NOMO-1 (cell line): ENCODE measurements around the gene ADGRL1.
"Not testable (repeated sequence)": the region's sequence is repeated elsewhere in the genome, so short reads cannot be mapped to it uniquely, and the experiment has no call there.

Source experiments
- DNase-seq, 2 experiments: peaks; one replicate each; lab custom pipeline; 2025; ENCODE audit not compliant: unreplicated experiment in 2 of 2; lab: John Stamatoyannopoulos, UW

The ADGRL1 gene

DNA sequence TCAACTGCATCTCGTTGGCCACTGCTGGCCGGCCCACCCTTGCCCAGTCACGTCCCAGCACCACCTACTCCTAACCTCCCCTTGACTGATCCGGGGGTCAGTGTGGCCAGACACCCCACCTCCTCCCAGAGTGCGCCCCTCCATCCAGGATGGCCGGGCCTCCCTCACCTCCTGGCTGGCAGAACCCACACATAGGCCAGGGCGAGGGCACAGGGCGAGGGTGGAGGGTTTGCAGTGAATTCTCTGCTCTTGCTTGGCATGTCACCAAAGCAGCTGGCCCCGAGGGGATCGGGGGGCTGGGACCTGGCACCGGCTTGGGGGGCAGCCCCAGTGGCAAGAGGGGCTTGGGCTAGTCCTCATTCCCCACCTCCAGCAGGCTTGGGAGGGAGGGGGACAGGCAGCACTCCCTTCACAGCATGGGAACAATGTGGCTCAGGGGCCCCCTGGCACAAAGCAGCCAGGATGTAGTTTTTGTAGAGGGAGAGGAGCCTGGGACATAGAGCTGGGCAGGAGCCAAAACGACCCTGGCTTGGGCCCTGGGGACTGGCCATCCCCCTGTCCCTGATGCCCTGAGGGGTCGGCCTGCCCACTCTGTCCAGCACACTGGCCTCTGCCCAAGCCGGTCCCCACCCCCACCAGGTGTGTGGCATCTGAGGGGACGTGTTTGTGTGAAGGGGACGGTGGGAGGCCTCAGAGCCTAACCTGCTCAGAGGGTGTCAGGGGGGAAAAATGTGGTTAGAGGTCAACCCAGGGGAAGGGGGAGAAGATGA lies 41.1 kb downstream of the ADGRL1 start:
- no peak for DNase-seq

DNA sequence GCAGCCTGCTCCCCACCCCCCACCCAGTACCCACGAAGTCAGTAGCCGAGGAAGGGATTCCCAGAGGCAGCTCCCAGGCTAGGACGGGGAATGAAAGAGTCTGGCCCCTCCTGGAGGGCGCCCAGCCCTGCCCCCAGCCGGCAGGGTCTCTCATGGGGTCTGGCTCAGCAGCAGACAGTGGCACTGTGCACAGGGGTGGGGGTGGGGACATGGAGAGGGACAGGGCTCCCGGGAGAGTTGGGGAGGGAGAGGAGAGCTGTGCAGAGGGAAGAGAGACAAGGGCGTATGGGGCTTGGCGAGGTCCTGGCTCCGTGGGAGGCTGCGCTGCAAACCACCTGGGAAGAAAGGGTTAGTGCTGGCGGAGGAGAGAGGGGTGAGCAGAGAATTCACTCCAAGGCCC lies 41.9 kb downstream of the ADGRL1 start:
- DNase-seq = no peak

DNA sequence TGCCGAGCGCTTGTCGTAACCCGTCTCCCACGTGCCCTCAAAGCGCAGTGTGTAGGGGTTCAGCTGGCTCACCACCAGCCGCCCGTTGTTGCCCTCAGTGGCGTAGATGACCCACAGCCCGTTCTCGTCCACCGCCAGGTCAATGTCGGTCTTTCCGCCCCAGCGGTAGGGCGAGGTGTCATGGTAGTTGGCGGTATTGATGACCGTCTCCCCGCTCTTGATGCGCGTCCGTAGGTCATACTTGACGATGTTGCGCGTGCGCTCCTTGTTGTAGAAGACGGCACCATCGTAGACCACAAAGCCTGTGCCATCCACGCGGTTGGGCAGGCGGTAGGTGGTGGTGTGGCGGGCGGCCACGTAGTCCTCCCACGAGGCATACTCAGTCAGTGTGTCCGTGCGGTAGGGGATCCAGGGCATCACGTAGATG lies 43.1 kb downstream of the ADGRL1 start:
- no peak for DNase-seq

DNA sequence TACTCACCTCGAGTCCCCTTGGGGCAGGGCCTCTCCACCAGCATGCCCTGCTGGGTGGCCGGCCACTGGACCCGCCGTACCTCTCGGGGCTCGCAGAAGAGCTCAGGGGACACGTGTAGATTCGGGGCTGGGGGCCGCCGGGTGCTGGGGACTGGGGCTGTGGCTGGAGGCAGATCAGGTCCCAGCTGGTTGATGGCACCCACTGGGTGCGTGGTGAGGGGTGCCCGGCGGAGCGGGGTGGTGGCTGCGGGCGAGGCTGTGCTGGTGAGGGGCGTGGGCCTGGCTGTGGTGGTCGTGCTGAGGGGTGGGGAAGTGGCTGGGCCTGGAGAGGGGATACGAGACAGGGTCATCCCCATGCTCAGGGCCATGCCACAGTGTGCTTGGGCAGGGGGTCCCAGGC lies 44.7 kb downstream of the ADGRL1 start:
- no peak for DNase-seq

DNA sequence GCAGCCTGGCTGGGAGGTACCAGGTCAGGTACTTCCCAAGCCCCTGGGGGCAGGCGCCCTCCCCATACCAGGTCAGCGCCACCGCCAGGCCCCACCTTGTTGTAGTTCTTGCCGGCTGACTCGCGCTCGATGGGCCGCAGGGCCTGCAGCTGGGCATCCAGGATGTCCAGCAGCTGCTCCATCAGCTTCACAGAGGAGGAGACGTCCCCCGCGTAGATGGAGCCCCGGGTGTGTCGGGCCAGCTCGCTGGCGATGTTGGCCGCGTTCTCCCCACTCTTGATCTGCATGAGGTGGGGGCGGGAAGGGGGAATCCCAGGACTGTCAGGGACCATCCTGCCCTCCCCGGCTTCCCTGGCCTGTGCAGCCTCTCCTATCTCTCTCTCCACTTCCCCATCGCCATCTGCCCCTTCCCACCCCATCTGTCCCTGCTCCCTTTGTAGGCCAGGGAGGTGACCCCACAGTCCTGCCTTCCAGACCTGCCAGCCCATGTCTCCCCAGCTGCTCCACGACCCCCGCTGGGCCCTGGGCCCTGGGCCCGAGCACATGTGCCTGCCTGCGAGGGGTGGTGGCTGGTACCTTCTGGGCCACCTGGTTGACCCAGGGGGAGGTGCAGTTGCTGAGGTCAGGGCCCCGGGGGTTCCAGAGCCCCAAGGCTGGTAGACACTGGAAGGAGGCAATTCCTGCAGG lies 45.8 kb downstream of the ADGRL1 start:
- no peak for DNase-seq

DNA sequence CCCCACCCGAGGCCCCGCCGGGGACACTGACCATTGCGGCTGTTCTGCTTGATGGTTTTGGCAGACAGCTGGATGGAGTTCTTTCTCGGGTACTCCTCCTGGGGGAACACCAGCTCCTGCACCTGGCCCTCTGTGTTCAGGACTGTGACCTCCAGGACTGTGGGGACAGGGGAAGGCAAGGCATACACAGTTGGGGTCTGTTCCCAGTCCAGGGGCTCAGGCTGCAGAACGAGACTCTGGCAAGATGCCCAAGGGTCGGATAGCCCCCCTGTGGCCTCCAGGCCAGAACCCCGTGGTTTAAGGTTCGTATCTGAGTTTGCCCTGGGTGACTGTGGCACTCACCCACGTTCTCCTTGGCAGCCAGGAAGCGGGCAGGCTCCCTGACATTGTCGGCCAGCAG lies 46.9 kb downstream of the ADGRL1 start:
- DNase-seq = no peak

DNA sequence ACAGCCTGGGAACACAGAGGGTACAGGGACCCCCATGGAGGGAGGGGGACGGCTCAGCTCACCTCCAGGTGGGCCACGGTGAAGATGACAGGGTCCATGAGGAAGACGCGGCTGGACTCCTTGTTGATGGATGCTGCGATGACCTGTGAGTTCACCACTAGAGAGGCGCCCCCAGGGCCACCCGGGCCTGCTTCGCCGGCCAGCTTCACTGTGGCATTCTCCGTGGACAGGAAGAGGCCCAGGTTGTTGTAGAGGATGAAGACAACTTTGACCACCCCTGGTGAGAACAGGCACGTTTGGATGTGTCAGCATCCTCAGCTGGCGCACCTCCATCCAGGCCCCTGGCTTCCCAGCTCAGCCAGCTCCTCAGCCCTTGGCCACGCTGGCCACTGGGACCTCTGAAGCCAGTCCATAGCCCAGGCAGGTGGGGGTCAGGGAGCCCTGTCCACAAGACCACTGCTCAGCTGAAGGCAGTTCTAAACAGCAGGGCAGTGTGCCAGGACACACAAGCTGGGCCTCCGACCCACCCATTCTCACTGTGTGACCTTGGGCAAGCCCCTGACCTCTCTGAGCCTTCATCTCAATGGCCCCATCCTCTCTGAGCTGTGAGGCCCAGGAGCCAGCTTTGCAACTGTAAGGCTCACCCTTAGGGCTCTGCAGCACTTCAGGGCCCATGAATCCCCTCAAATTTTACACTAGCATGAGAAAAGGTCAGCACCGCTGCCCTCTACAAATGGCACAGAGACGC lies 47.5 kb downstream of the ADGRL1 start:
- DNase-seq = no peak

DNA sequence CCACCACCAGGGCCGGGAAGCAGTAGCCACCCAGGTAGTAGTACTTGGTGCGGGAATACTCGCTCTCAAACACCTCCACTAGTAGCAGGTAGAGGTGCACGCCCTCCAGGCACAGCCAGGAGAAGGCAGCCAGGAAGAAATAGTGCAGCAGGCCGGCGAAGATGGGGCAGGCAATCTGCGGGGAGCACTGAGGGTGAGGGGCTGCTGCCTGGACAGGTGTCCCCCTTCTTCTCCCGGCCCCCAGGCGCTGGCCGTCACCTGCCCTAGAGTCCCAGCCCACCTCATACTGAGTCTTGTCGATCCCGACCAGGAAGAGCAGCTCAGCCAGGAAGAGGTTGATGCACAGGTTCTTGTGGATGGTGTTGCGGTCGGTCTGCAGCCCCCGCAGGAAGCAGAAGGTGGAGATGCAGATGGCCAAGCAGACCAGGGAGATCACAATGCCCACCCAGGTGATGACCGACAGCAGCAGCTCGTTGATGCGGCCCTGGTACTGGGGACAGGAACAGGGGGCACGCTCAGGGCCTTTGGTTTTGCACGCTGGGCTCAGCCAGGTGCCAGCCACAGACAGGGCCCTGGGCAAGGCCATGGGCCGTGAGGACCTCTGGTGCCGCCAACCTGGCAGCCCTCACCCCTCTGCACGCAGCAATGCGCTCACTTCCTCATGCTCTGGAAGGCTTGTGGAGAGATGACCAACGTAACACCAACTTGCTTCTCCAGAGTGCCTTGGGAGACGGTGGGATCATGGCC lies 48.8 kb downstream of the ADGRL1 start:
- no peak for DNase-seq

DNA sequence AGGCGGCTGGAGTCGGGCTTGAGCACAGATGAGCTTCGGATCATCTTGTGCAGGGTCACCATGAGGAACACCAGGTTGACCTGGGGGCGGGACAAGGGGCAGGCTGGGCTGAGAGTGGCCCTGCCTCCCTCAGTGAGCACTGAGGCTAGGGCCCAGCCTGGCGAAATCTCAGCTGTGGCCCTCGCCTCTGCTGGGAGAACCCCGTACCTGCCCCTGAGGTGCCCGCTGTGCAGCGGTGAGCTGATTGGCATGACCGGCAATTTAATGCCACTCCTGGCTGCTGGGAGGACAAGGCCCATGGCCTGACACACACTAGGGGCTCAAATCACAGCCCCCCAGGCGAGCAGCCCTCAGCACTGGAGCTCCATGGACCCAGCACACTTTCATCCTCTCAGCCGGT lies 49.8 kb downstream of the ADGRL1 start:
- DNase-seq = no peak

DNA sequence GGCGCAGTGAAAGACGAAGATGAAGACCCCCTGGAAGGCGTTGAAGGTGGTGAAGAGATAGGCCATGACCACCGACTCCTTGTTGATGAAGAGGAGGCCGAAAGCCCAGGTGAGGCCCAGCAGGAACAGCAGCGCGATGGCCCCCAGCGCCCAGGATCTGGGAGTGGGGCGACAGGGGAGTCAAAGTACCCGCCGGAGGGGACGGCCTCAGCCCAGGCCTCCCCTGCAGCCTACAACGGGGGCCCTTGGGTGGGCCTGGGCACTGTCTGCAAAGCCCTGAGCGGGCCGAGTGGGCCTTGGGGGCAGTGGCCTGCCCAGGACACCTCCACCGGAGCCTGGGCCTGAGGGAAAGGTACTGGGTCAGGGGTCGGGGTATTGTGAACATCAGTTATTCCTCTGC lies 50.6 kb downstream of the ADGRL1 start:
- no peak for DNase-seq

DNA sequence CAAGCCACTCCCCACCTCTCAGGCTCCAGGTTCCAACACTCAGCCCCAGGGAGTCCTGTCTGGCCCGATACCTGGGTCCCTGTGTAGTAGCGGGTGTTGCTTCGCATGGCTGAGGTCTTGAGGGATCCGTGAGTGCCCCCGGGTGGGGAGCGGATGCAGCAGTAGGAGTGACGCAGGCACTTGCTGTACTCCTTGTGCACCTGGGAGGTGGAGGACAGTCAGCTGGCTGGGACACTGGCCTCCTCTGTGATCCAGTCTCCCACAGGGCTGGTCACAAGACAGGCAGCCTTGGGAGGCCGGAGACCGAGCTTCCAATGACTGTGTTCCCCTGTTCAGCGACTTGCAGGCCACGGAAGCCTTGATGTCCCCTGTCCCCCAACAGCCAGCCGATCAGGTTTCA lies 53.3 kb downstream of the ADGRL1 start:
- DNase-seq = no peak

DNA sequence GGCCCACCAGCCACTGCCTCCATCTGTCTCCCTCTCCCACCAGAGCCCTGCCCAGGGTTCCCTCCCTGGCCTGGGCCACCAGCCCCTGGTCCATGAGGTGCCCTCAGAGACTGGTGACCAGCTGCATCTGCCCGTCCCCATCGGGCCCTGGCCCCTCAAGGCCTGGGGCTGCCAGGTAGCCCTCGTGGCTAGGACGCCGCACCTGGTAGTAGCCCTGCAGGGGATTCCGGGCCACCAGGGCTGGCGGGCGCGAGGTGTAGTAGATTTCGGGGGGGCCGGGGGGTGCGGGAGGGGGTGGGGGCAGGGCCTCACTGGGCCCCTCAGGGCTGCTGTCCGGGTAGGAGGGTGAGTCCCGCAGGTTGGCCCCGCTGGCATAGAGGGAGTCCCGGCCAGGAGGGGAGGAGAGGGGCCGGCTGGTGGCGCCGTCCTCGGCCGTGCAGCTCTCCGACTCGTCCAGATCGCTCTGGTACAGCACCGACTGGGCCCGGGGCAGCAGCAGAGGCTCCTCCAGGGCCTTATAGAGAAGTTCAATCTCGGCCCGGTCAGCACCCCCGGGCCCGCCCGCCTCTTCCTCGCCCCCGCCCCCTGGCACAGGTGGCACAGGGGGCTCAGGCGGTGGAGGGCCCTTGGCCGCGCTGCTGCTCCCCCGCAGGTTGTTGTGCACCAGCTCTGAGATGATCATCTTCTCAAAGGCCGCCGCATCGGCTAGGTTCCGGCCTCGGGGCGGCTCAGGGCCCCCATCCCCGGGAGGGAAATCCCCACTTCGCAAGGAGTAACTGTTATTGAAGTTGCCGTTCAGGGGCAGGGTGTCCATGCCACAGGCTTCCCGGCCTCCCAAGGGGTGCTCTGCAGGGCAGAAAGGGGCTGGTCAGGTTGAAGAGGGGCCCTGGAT lies 55.0 kb downstream of the ADGRL1 start:
- no peak for DNase-seq

DNA sequence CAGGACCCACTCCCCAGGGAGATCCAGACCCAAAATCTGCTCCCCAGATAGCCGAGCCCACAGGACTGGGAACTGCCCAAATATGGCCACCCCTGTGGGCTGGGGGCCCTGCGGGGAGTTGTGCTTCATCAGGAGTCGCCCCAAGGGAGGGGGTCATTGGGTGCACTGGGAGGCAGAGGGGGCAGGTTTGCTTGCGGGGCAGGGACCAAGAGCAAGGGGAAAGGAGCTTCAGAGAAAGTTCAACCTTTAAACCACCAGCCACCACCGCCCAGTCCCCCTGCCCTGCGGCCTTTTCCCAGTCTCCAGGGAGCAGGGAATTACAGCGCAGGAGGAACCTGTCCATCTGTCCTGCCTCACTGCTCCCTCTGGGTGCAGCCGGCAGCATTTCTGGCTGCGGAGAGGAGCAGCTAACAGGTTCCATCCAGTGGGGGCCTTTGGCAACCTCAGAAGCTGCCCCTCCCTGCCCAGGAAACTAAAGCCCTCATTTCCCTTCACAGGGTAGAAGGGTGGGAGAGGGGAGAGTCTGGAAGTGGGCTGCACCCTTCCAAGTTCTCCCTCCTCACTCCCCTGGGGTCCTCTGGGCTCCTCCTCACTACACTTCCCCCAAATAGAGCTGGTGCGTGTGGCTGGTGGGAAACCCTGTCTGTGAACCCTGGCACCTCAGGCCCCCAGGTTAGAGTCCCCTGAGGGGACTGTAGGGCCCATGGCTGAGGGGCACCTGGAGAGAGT lies 55.8 kb downstream of the ADGRL1 start:
- DNase-seq = no peak

DNA sequence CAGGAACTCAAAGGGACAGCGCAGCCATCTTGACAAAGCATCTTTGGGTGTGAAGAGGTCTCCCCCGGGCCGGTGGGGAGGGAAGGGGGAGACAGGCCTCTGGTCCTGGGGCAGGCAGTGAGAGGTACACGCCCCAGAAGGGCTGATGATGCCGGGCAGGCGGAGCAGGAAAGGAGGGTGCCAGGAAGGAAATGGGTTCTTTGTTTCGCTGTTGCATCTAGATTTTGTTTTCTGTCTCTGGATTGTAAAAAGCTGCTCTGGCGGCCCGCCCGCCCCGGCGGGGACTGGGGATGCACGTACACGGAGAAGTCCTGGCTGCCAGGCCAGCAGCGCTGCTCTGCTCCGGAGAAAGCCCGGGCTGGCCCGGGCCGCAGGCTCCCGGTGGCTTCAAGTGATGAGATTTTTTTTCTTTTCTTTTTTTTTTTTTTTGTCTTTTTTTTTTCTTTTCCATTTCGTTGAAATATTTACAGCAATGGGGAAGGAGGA lies 56.4 kb downstream of the ADGRL1 start:
- DNase-seq = no peak

DNA sequence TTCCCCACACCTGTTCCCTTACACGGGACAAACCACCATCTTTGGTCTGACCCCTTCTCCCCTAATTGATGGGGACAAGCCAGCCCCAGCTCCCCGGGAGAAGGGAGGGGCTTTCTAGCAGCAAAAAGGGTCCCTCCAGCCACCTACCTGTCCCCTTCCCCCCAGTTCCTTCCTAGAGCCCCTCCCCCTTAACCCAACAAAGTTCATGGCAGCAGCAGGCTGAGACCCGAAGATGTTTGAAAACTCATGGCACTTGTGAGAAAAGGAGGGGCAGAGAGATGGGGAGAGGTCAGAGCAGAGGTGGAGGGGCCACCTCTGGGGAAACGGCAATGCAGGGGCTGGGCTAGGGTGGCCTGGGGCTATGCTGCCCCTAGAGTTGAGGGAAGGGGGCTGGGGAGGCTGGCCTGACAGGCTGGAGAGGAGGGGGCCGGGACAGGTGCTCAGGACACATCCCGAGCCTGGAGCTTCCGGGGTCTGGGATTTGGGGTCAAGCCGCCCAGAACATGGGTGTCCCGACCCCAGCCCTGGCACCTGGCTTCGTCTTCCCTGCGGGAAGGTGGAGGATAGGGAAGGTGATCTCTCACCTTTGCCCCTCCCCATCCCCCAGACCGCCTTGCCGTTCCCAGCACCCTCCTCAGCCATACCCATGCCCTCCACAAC lies 57.1 kb downstream of the ADGRL1 start:
- DNase-seq = no peak

DNA sequence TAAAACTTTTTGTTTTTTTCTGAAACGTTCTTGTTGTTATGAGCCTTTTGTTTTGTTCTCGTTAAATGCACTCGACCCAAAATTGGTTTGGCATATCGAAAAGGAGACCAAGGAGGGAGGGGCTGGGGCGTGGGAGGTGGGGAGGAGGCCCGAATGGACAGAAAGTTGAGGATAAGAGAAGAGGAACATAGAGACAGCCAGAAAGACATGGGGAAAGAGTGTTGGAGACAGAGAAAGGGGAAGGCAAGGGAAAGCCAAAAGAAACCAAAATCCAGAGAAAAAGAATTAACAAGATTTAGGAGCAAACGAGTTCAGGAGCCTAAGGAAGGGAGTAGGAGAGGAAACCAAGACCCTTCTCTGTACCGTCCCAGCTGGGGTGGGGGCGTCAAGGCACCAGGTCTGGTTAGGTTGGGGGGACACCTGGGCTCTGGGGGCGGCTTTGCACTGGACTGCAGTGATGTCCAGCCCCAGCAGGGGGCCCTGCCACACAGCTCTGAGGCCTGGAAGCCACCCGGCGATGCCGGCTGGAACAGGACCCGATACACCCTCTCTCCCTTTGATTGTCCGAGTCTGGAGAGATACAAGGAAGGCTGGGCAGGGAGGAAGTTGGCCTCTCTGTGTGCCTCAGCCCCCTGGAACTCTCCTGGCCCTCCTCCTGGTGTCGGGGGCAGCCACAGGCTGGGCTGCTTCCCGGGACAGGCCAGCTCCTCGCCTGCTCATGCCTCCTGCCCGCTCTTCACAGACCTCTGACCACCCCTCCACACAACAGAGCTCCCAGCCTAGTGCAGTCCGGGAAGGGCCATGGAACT lies 58.0 kb downstream of the ADGRL1 start:
- DNase-seq = no peak

DNA sequence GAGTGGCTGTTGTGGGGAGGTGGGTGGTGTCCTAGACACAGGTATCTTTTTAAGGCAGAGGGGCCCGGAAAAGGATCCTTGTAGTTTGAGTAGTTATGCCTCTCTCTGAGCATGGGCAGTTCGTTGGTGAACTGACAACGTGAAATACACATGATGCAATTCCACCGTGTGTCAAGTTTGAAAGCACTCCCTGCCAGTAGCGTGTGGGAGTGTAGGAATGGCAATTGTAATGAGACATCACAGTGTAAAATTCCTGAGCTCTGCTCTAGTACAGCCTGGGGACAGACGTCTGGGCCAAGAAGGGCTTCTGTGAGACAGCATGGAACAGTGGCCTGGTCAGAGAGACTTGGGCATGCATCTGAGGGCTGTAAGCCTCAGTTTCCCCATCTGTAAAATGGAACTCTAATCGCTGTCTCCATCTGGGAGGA lies 59.2 kb downstream of the ADGRL1 start:
- DNase-seq = no peak

DNA sequence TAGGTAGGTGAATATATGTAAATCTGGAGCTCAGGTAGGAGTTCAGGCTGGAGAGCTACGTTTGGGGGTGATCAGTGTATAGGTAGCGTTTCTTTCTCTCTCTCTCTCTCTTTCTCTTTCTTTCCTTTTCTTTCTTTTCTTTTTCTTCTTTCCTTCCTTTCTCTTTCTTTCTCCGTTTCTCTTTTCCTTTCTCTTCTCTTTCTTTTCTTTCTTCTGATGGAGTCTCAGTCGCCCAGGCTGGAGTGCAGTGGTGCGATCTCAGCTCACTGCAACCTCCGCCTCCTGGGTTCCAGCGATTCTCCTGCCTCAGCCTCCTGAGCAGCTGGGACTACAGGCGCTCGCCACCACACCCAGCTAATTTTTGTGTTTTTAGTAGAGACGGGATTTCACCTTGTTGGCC lies 59.8 kb downstream of the ADGRL1 start:
- not testable (repeated sequence) for DNase-seq
